KOPT-K1 (cell line): ENCODE measurements around the gene TBC1D1.
"Not testable (repeated sequence)": the region's sequence is repeated elsewhere in the genome, so short reads cannot be mapped to it uniquely, and the experiment has no call there.

ENCODE experiments used
- H3K27ac ChIP-seq: fragments of 200-600 bp; sonication (generic); 2 replicates; pipeline ENCODE4 v1.5.1; 2016; ENCODE audit warnings: antibody characterized with exemption, mild to moderate bottlenecking, low read depth, low read length; ENCODE audit not compliant: poor library complexity, severe bottlenecking
- H3K36me3 ChIP-seq: fragments of 200-600 bp; sonication (generic); 2 replicates; pipeline ENCODE4 v1.5.1; 2017; ENCODE audit warnings: antibody characterized with exemption, mild to moderate bottlenecking, low read length, moderate library complexity; ENCODE audit not compliant: insufficient read depth
- H3K9me3 ChIP-seq: fragments of 200-600 bp; sonication (generic); 2 replicates; pipeline ENCODE4 v1.5.1; 2017; ENCODE audit warnings: antibody characterized with exemption, low read length, mild to moderate bottlenecking; ENCODE audit not compliant: insufficient read depth, poor library complexity, severe bottlenecking

TBC1D1 gene

GRCh38 chr4:38011511-38012162 lies 120.8 kb downstream of the TBC1D1 start:
- H3K9me3 ChIP-seq, result no peaks in the 10 kb centered on the region
- peaks cover 26% of the 10 kb centered on the region for H3K36me3 ChIP-seq
- H3K27ac ChIP-seq, result no peak overlapping the region

GRCh38 chr4:38013461-38014366 lies 122.8 kb downstream of the TBC1D1 start:
- Histone ChIP-seq H3K9me3 (no peaks in the 10 kb centered on the region), H3K36me3 (peaks cover 44% of the 10 kb centered on the region), H3K27ac (no peak overlapping the region)

- H3K36me3 ChIP-seq, result peaks cover 44% of the 10 kb centered on the region
These were observed 123.6 kb downstream of the TBC1D1 start for GRCh38 chr4:38014421-38014852.

GRCh38 chr4:38015886-38016515 lies 125.1 kb downstream of the TBC1D1 start:
- no peak overlapping the region for H3K27ac ChIP-seq
- peaks cover 7% of the 10 kb centered on the region for H3K9me3 ChIP-seq
- peaks cover 57% of the 10 kb centered on the region for H3K36me3 ChIP-seq

More at GRCh38 chr4:38014421-38014852, 123.6 kb downstream of the TBC1D1 start:
- Histone ChIP-seq H3K27ac (no peak overlapping the region), H3K9me3 (no peaks in the 10 kb centered on the region)

- Histone ChIP-seq H3K27ac (no peak overlapping the region), H3K36me3 (peaks cover 64% of the 10 kb centered on the region), H3K9me3 (peaks cover 9% of the 10 kb centered on the region)
These were observed 125.8 kb downstream of the TBC1D1 start for GRCh38 chr4:38016698-38017097.

GRCh38 chr4:38017609-38018008 lies 126.7 kb downstream of the TBC1D1 start:
- Histone ChIP-seq H3K36me3 (peaks cover 73% of the 10 kb centered on the region), H3K9me3 (peaks cover 9% of the 10 kb centered on the region), H3K27ac (no peak overlapping the region)

- H3K36me3 ChIP-seq, result peaks cover 74% of the 10 kb centered on the region
These were observed 129.5 kb downstream of the TBC1D1 start for GRCh38 chr4:38020386-38020785.

GRCh38 chr4:38020961-38021360 lies 130.1 kb downstream of the TBC1D1 start:
- H3K27ac ChIP-seq, H3K9me3 ChIP-seq: not testable (repeated sequence)
- peaks cover 73% of the 10 kb centered on the region for H3K36me3 ChIP-seq

More at GRCh38 chr4:38020386-38020785, 129.5 kb downstream of the TBC1D1 start:
- no peak overlapping the region for H3K27ac ChIP-seq
- H3K9me3 ChIP-seq, result peaks cover 9% of the 10 kb centered on the region

- Histone ChIP-seq H3K9me3 (peaks cover 9% of the 10 kb centered on the region), H3K36me3 (peaks cover 71% of the 10 kb centered on the region), H3K27ac (no peak overlapping the region)
These were observed 130.9 kb downstream of the TBC1D1 start for GRCh38 chr4:38021751-38022150.

GRCh38 chr4:38023347-38024205 lies 132.7 kb downstream of the TBC1D1 start:
- Histone ChIP-seq H3K9me3 (peaks cover 9% of the 10 kb centered on the region), H3K27ac (no peak overlapping the region), H3K36me3 (peaks cover 73% of the 10 kb centered on the region)

- no peak overlapping the region for H3K27ac ChIP-seq
- peaks cover 9% of the 10 kb centered on the region for H3K9me3 ChIP-seq
- H3K36me3 ChIP-seq, result peaks cover 78% of the 10 kb centered on the region
These were observed 133.3 kb downstream of the TBC1D1 start for GRCh38 chr4:38024206-38024509.

- H3K9me3 ChIP-seq, result peaks cover 6% of the 10 kb centered on the region
- H3K27ac ChIP-seq, result no peak overlapping the region
- peaks cover 83% of the 10 kb centered on the region for H3K36me3 ChIP-seq
These were observed 134.8 kb downstream of the TBC1D1 start for GRCh38 chr4:38025665-38026064.

GRCh38 chr4:38026158-38026740 lies 135.4 kb downstream of the TBC1D1 start:
- H3K9me3 ChIP-seq, result no peaks in the 10 kb centered on the region
- H3K27ac ChIP-seq, result no peak overlapping the region
- peaks cover 83% of the 10 kb centered on the region for H3K36me3 ChIP-seq

GRCh38 chr4:38030023-38030422 lies 139.1 kb downstream of the TBC1D1 start:
- Histone ChIP-seq H3K9me3 (no peaks in the 10 kb centered on the region), H3K27ac (no peak overlapping the region), H3K36me3 (peaks cover 74% of the 10 kb centered on the region)
